ENCODE data around the gene MYB. TPM values are rescaled to one million over a fixed set of nuclear protein-coding genes. Genes with fewer than 3 reads are reported as not detected.

The MYB gene
- total and polyA plus RNA-seq, 2 experiments from 2014 or later, result 4.2 to 7.9 TPM

DNA sequence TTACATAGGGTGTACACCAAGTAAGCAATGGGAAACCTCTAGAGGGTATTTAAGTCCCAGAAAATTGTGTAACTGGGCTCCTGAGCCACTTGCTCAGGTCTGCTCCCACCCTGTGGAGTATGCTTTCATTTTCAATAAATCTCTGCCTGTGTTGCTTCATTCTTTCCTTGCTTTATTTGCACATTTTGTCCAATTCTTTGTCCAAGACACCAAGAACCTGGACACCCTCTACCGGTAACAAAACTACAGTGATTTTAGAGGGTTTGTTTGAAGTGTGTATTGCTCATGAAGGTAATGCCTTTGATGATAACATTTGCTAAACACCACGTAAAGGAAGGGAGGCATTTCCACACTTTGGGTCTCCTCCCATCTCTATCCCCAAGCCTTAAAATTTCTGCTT, 46.2 kb downstream of the MYB start (continued):
- TF ChIP-seq, protein P1, sequence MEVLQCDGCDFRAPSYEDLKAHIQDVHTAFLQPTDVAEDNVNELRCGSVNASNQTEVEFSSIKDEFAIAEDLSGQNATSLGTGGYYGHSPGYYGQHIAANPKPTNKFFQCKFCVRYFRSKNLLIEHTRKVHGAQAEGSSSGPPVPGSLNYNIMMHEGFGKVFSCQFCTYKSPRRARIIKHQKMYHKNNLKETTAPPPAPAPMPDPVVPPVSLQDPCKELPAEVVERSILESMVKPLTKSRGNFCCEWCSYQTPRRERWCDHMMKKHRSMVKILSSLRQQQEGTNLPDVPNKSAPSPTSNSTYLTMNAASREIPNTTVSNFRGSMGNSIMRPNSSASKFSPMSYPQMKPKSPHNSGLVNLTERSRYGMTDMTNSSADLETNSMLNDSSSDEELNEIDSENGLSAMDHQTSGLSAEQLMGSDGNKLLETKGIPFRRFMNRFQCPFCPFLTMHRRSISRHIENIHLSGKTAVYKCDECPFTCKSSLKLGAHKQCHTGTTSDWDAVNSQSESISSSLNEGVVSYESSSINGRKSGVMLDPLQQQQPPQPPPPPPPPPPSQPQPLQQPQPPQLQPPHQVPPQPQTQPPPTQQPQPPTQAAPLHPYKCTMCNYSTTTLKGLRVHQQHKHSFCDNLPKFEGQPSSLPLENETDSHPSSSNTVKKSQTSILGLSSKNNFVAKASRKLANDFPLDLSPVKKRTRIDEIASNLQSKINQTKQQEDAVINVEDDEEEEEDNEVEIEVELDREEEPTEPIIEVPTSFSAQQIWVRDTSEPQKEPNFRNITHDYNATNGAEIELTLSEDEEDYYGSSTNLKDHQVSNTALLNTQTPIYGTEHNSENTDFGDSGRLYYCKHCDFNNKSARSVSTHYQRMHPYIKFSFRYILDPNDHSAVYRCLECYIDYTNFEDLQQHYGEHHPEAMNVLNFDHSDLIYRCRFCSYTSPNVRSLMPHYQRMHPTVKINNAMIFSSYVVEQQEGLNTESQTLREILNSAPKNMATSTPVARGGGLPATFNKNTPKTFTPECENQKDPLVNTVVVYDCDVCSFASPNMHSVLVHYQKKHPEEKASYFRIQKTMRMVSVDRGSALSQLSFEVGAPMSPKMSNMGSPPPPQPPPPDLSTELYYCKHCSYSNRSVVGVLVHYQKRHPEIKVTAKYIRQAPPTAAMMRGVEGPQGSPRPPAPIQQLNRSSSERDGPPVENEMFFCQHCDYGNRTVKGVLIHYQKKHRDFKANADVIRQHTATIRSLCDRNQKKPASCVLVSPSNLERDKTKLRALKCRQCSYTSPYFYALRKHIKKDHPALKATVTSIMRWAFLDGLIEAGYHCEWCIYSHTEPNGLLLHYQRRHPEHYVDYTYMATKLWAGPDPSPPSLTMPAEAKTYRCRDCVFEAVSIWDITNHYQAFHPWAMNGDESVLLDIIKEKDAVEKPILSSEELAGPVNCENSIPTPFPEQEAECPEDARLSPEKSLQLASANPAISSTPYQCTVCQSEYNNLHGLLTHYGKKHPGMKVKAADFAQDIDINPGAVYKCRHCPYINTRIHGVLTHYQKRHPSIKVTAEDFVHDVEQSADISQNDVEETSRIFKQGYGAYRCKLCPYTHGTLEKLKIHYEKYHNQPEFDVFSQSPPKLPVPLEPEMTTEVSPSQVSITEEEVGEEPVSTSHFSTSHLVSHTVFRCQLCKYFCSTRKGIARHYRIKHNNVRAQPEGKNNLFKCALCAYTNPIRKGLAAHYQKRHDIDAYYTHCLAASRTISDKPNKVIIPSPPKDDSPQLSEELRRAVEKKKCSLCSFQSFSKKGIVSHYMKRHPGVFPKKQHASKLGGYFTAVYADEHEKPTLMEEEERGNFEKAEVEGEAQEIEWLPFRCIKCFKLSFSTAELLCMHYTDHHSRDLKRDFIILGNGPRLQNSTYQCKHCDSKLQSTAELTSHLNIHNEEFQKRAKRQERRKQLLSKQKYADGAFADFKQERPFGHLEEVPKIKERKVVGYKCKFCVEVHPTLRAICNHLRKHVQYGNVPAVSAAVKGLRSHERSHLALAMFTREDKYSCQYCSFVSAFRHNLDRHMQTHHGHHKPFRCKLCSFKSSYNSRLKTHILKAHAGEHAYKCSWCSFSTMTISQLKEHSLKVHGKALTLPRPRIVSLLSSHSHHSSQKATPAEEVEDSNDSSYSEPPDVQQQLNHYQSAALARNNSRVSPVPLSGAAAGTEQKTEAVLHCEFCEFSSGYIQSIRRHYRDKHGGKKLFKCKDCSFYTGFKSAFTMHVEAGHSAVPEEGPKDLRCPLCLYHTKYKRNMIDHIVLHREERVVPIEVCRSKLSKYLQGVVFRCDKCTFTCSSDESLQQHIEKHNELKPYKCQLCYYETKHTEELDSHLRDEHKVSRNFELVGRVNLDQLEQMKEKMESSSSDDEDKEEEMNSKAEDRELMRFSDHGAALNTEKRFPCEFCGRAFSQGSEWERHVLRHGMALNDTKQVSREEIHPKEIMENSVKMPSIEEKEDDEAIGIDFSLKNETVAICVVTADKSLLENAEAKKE (CRISPR knock-in tag; IDR thresholded peaks at IDR 0.05), result no peak
- TF ChIP-seq, protein P2, sequence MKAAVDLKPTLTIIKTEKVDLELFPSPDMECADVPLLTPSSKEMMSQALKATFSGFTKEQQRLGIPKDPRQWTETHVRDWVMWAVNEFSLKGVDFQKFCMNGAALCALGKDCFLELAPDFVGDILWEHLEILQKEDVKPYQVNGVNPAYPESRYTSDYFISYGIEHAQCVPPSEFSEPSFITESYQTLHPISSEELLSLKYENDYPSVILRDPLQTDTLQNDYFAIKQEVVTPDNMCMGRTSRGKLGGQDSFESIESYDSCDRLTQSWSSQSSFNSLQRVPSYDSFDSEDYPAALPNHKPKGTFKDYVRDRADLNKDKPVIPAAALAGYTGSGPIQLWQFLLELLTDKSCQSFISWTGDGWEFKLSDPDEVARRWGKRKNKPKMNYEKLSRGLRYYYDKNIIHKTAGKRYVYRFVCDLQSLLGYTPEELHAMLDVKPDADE (IDR thresholded peaks at IDR 0.05), result no peak
- no peak for TF ChIP-seq EZH2phosphoT487 (IDR thresholded peaks at IDR 0.05; ENCODE audit: unreplicated experiment)
- no peak for TF ChIP-seq EZH2 (IDR thresholded peaks at IDR 0.05; ENCODE audit: low read depth, unreplicated experiment)

GRCh38 chr6:135227758-135228157, 46.6 kb downstream of the MYB start:
- TF ChIP-seq NANOG (IDR thresholded peaks at IDR 0.05; ENCODE audit: borderline replicate concordance), result no peak
- TF ChIP-seq, protein P3, sequence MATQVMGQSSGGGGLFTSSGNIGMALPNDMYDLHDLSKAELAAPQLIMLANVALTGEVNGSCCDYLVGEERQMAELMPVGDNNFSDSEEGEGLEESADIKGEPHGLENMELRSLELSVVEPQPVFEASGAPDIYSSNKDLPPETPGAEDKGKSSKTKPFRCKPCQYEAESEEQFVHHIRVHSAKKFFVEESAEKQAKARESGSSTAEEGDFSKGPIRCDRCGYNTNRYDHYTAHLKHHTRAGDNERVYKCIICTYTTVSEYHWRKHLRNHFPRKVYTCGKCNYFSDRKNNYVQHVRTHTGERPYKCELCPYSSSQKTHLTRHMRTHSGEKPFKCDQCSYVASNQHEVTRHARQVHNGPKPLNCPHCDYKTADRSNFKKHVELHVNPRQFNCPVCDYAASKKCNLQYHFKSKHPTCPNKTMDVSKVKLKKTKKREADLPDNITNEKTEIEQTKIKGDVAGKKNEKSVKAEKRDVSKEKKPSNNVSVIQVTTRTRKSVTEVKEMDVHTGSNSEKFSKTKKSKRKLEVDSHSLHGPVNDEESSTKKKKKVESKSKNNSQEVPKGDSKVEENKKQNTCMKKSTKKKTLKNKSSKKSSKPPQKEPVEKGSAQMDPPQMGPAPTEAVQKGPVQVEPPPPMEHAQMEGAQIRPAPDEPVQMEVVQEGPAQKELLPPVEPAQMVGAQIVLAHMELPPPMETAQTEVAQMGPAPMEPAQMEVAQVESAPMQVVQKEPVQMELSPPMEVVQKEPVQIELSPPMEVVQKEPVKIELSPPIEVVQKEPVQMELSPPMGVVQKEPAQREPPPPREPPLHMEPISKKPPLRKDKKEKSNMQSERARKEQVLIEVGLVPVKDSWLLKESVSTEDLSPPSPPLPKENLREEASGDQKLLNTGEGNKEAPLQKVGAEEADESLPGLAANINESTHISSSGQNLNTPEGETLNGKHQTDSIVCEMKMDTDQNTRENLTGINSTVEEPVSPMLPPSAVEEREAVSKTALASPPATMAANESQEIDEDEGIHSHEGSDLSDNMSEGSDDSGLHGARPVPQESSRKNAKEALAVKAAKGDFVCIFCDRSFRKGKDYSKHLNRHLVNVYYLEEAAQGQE (IDR thresholded peaks at IDR 0.05; ENCODE audit: unreplicated experiment), result no peak
- no peak for TF ChIP-seq CTCF (conservative IDR thresholded peaks at IDR 0.05; ENCODE audit: low read depth in 2 of 2)
- H3K27ac ChIP-seq (ENCODE audit: low read depth), result no peak overlapping the region
- DNase-seq (ENCODE audit: low spot score), result no peak
- H3K4me3 ChIP-seq, result no peak overlapping the region
- Mint-ChIP-seq H3K9me3 (no peaks in the 10 kb centered on the region), H3K4me3 (no peak overlapping the region), H3K27me3 (ENCODE audit: insufficient read depth, low read depth, poor library complexity) (peaks cover 2% of the 10 kb centered on the region), H3K36me3 (ENCODE audit: low read depth) (no peaks in the 10 kb centered on the region), H3K4me1 (peaks cover 8% of the 10 kb centered on the region), H3K27ac (no peak overlapping the region)
- H4K20me1 ChIP-seq (replicated peaks; ENCODE audit: insufficient read depth), result no peaks in the 10 kb centered on the region
- no peaks in the 10 kb centered on the region for H3F3A ChIP-seq (replicated peaks; ENCODE audit: low read depth)
- H3K4me1 ChIP-seq (ENCODE audit: insufficient read depth), result no peaks in the 10 kb centered on the region; the same call in 1 of the 2 replicates
- no peaks in the 10 kb centered on the region for H3K9me2 ChIP-seq (ENCODE audit: insufficient read depth)
- no peaks in the 10 kb centered on the region for H3K27me3 ChIP-seq (ENCODE audit: insufficient read depth)
- H3K79me2 ChIP-seq (replicated peaks; ENCODE audit: insufficient read depth), result no peaks in the 10 kb centered on the region
- H2AFZ ChIP-seq, result peak overlapping the region; percentile 40; the same call in 1 of the 2 replicates
- ATAC-seq, result no peak
- no peak overlapping the region for H3K4me2 ChIP-seq
- no peaks in the 10 kb centered on the region for H3K36me3 ChIP-seq (ENCODE audit: insufficient read depth)

All from GM23338 (cell line).